HG03520 (cell line): ENCODE results near the gene HSPA4L.

Experiments
- ATAC-seq: cut with Tn5 transposase; IDR thresholded peaks from one replicate; pipeline ENCODE4 v1.9.1; 2021; ENCODE audit warnings: mild to moderate bottlenecking, moderate library complexity; ENCODE audit not compliant: unreplicated experiment

The HSPA4L gene

GRCh38 chr4:127783026-127783769 lies 1.1 kb downstream of the HSPA4L start:
- ATAC-seq: no peak

- ATAC-seq: no peak
Observed at GRCh38 chr4:127783955-127784770, 2.0 kb downstream of the HSPA4L start.

- no peak for ATAC-seq
Observed at GRCh38 chr4:127788517-127788916, 6.4 kb downstream of the HSPA4L start.

- ATAC-seq: no peak
Observed at GRCh38 chr4:127791391-127791790, 9.3 kb downstream of the HSPA4L start.

- no peak for ATAC-seq
Observed at GRCh38 chr4:127793528-127793927, 11.4 kb downstream of the HSPA4L start.

GRCh38 chr4:127799711-127800110 lies 17.6 kb downstream of the HSPA4L start:
- ATAC-seq: no peak

GRCh38 chr4:127809173-127809800 lies 27.2 kb downstream of the HSPA4L start:
- ATAC-seq: no peak

GRCh38 chr4:127810551-127810950 lies 28.4 kb downstream of the HSPA4L start:
- no peak for ATAC-seq

GRCh38 chr4:127822430-127822829 lies 40.3 kb downstream of the HSPA4L start:
- no peak for ATAC-seq

GRCh38 chr4:127828121-127828520 lies 46.0 kb downstream of the HSPA4L start:
- ATAC-seq: no peak

GRCh38 chr4:127829014-127829413 lies 46.9 kb downstream of the HSPA4L start:
- ATAC-seq: peak; percentile 78

GRCh38 chr4:127832585-127832984 lies 50.5 kb downstream of the HSPA4L start:
- peak; percentile 83 for ATAC-seq

- no peak for ATAC-seq
Observed at GRCh38 chr4:127843704-127844600, 61.8 kb downstream of the HSPA4L start.

GRCh38 chr4:127844601-127845116 lies 62.5 kb downstream of the HSPA4L start:
- ATAC-seq: no peak

GRCh38 chr4:127846061-127846460 lies 63.9 kb downstream of the HSPA4L start:
- ATAC-seq: no peak

- ATAC-seq: no peak
Observed at GRCh38 chr4:127846765-127847164, 64.6 kb downstream of the HSPA4L start.

GRCh38 chr4:127849505-127850234 lies 67.5 kb downstream of the HSPA4L start:
- no peak for ATAC-seq

GRCh38 chr4:127852661-127853060 lies 70.5 kb downstream of the HSPA4L start:
- ATAC-seq: no peak

GRCh38 chr4:127856196-127856812 lies 74.2 kb downstream of the HSPA4L start:
- ATAC-seq: no peak
